HEK293 (cell line): ENCODE measurements around the gene NANOS3.

ENCODE experiments used
- ZNF560 ChIP-seq: fragments of 450-650 bp; formaldehyde crosslinking; IDR thresholded peaks from 2 replicates; pipeline ENCODE4 v1.5.1; 2017; ENCODE audit warnings: missing biosample characterization, missing genetic modification characterization, borderline replicate concordance
- TF ChIP-seq, protein P1 (sequence below): fragments of 450-650 bp; formaldehyde crosslinking; IDR thresholded peaks from 2 replicates; pipeline ENCODE4 v1.5.1; 2016; ENCODE audit warnings: missing biosample characterization, missing genetic modification characterization
- TF ChIP-seq, protein P2 (sequence below): fragments of 450-650 bp; formaldehyde crosslinking; IDR thresholded peaks from 2 replicates; pipeline ENCODE4 v1.5.1; 2016; ENCODE audit warnings: missing biosample characterization, missing genetic modification characterization, low read depth

- TF ChIP-seq, protein P1, sequence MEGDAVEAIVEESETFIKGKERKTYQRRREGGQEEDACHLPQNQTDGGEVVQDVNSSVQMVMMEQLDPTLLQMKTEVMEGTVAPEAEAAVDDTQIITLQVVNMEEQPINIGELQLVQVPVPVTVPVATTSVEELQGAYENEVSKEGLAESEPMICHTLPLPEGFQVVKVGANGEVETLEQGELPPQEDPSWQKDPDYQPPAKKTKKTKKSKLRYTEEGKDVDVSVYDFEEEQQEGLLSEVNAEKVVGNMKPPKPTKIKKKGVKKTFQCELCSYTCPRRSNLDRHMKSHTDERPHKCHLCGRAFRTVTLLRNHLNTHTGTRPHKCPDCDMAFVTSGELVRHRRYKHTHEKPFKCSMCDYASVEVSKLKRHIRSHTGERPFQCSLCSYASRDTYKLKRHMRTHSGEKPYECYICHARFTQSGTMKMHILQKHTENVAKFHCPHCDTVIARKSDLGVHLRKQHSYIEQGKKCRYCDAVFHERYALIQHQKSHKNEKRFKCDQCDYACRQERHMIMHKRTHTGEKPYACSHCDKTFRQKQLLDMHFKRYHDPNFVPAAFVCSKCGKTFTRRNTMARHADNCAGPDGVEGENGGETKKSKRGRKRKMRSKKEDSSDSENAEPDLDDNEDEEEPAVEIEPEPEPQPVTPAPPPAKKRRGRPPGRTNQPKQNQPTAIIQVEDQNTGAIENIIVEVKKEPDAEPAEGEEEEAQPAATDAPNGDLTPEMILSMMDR (tag by site-specific recombination) = no peak
- TF ChIP-seq ZNF560 (tag by site-specific recombination) = no peak
- TF ChIP-seq, protein P2, sequence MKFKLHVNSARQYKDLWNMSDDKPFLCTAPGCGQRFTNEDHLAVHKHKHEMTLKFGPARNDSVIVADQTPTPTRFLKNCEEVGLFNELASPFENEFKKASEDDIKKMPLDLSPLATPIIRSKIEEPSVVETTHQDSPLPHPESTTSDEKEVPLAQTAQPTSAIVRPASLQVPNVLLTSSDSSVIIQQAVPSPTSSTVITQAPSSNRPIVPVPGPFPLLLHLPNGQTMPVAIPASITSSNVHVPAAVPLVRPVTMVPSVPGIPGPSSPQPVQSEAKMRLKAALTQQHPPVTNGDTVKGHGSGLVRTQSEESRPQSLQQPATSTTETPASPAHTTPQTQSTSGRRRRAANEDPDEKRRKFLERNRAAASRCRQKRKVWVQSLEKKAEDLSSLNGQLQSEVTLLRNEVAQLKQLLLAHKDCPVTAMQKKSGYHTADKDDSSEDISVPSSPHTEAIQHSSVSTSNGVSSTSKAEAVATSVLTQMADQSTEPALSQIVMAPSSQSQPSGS = no peak
These were observed 42.5 kb upstream of the NANOS3 start for GRCh38 chr19:13834244-13835069.
